H1 (cell line): Measurements from ENCODE around the gene MTFR1L. TPM values are rescaled to one million over a fixed set of nuclear protein-coding genes. Genes with fewer than 3 reads are reported as not detected.

Experiments used
- CTCF ChIA-PET: fragments of 300-600 bp; sonication (Branson Sonifier 250); formaldehyde crosslinking; loops from one replicate; lab custom pipeline; 2021; ENCODE audit not compliant: partially characterized antibody; lab: Charles Lee
- POLR2A ChIA-PET: fragments of 300-600 bp; sonication (Branson Sonifier 250); formaldehyde crosslinking; loops from one replicate; lab custom pipeline; 2021; ENCODE audit warnings: inconsistent platforms; ENCODE audit not compliant: partially characterized antibody; lab: Charles Lee
- DNase-seq, 2 experiments: peaks; one replicate each; pipeline versions ENCODE4 v3.0.0 to v3.0.0-alpha.2; 2010 to 2022; ENCODE audit warnings: low spot score in 2 of 2, low read depth in 1 of 2, mixed read lengths in 1 of 2
- FAIRE-seq: peaks from 2 replicates; lab custom pipeline; 2011; peaks lifted over from hg19 to GRCh38; lab: Jason Lieb, UNC
- H2AFZ ChIP-seq: 2 replicates; pipeline ENCODE4 v1.8.1; 2012; ENCODE audit warnings: low read length, inconsistent platforms
- H2AK5ac ChIP-seq: 2 replicates; pipeline ENCODE4 v1.6.1; 2013; ENCODE audit warnings: low read depth, low read length
- H2BK120ac ChIP-seq: replicated peaks from 2 replicates; pipeline ENCODE3; 2013; ENCODE audit warnings: low read depth, low read length, inconsistent platforms
- H2BK12ac ChIP-seq: 2 replicates; pipeline ENCODE4 v1.6.1; 2013; ENCODE audit warnings: low read depth, low read length
- H2BK15ac ChIP-seq: 2 replicates; pipeline ENCODE4 v1.6.1; 2013; ENCODE audit warnings: low read length
- H2BK20ac ChIP-seq: 2 replicates; pipeline ENCODE4 v1.6.1; 2013; ENCODE audit warnings: low read length
- H2BK5ac ChIP-seq: 2 replicates; pipeline ENCODE4 v1.6.1; 2013; ENCODE audit warnings: low read depth, low read length
- H3K14ac ChIP-seq: 2 replicates; pipeline ENCODE4 v1.6.1; 2013; ENCODE audit warnings: inconsistent platforms; ENCODE audit not compliant: insufficient read length
- H3K18ac ChIP-seq: 2 replicates; pipeline ENCODE4 v1.6.1; 2013; ENCODE audit warnings: low read length; ENCODE audit errors: extremely low read depth
- H3K23ac ChIP-seq: 2 replicates; pipeline ENCODE4 v1.6.1; 2013; ENCODE audit warnings: inconsistent platforms; ENCODE audit not compliant: insufficient read length
- H3K23me2 ChIP-seq: 2 replicates; pipeline ENCODE4 v1.6.1; 2013; ENCODE audit warnings: low read depth, low read length
- H3K27ac ChIP-seq: 2 replicates; pipeline ENCODE4 v1.6.1; 2011; ENCODE audit warnings: low read depth, low read length, inconsistent platforms
- H3K27me3 ChIP-seq, 4 experiments: replicated peaks in 1 of 4; 1 replicate in 1 of 4; 2 replicates in 3 of 4; pipeline versions ENCODE4 v1.6.1 to v1.8.1; 2011 to 2013; ENCODE audit warnings: low read length in 3 of 4, mild to moderate bottlenecking in 3 of 4, inconsistent platforms in 2 of 4, mixed read lengths in 2 of 4, moderate library complexity in 1 of 4; ENCODE audit not compliant: control insufficient read depth in 3 of 4, insufficient read depth in 3 of 4; ENCODE audit errors: extremely low read depth in 1 of 4
- H3K36me3 ChIP-seq, 4 experiments: 2 replicates each; pipeline versions ENCODE4 v1.6.1 to v1.8.1; 2011 to 2013; ENCODE audit warnings: mild to moderate bottlenecking in 4 of 4, low read length in 3 of 4, moderate library complexity in 2 of 4, control low read depth in 1 of 4, inconsistent platforms in 1 of 4; ENCODE audit not compliant: insufficient read depth in 4 of 4, control insufficient read depth in 2 of 4
- H3K4ac ChIP-seq: replicated peaks from 2 replicates; pipeline ENCODE3; 2013; ENCODE audit warnings: low read length, low read depth, mixed read lengths, inconsistent platforms; ENCODE audit not compliant: insufficient read length
- H3K4me1 ChIP-seq, 4 experiments: replicated peaks in 1 of 4; 1 replicate in 1 of 4; 2 replicates in 3 of 4; pipeline versions ENCODE4 v1.6.1 to v1.8.1; 2011 to 2013; ENCODE audit warnings: low read length in 3 of 4, inconsistent platforms in 2 of 4, mixed read lengths in 1 of 4; ENCODE audit not compliant: insufficient read depth in 4 of 4, control insufficient read depth in 3 of 4
- H3K4me2 ChIP-seq, 2 experiments: 2 replicates each; pipeline versions ENCODE4 v1.6.1 to v1.8.1; 2011 to 2013; ENCODE audit warnings: low read depth in 2 of 2, low read length in 2 of 2, control low read depth in 1 of 2, inconsistent platforms in 1 of 2, mild to moderate bottlenecking in 1 of 2; ENCODE audit not compliant: insufficient read depth in 1 of 2
- H3K4me3 ChIP-seq, 4 experiments: fragments of 200-600, 300-600 bp in 1 of 4; sonication (generic), shearing (Covaris generic), sonication (Bioruptor Twin) in 1 of 4; 2 replicates each; pipeline versions ENCODE4 v1.5.1 to v1.8.1; 2011 to 2016; ENCODE audit warnings: low read length in 4 of 4, low read depth in 3 of 4, control low read depth in 2 of 4, inconsistent platforms in 2 of 4, mild to moderate bottlenecking in 2 of 4, mixed read lengths in 1 of 4, moderate library complexity in 1 of 4; ENCODE audit not compliant: insufficient read depth in 2 of 4; ENCODE audit errors: extremely low read depth in 1 of 4
- H3K56ac ChIP-seq: replicated peaks from 2 replicates; pipeline ENCODE3; 2013; ENCODE audit warnings: low read depth, mild to moderate bottlenecking, mixed read lengths, low read length, inconsistent platforms; ENCODE audit not compliant: insufficient read length
- H3K79me1 ChIP-seq: 2 replicates; pipeline ENCODE4 v1.6.1; 2013; ENCODE audit warnings: low read depth, low read length, control low read depth
- H3K79me2 ChIP-seq, 2 experiments: 2 replicates each; pipeline versions ENCODE4 v1.6.1 to v1.8.1; 2012 to 2013; ENCODE audit warnings: low read length in 2 of 2, mild to moderate bottlenecking in 2 of 2, inconsistent platforms in 1 of 2; ENCODE audit not compliant: insufficient read depth in 2 of 2, control insufficient read depth in 1 of 2
- H3K9ac ChIP-seq, 4 experiments: replicated peaks in 1 of 4; 1 replicate in 1 of 4; 2 replicates in 3 of 4; pipeline versions ENCODE4 v1.6.1 to v1.8.1; 2011 to 2013; ENCODE audit warnings: low read depth in 3 of 4, low read length in 3 of 4, control low read depth in 2 of 4, mild to moderate bottlenecking in 2 of 4, moderate library complexity in 2 of 4, inconsistent platforms in 1 of 4; ENCODE audit errors: extremely low read depth in 1 of 4
- H3K9me3 ChIP-seq, 2 experiments: 2 replicates each; pipeline versions ENCODE4 v1.6.1 to v1.8.1; 2012 to 2013; ENCODE audit warnings: mild to moderate bottlenecking in 2 of 2, moderate library complexity in 2 of 2, control low read depth in 1 of 2, inconsistent platforms in 1 of 2, low read depth in 1 of 2, low read length in 1 of 2, mixed read lengths in 1 of 2; ENCODE audit not compliant: insufficient read depth in 2 of 2
- H4K20me1 ChIP-seq, 2 experiments: replicated peaks in 1 of 2; 2 replicates each; pipeline versions ENCODE3 to v1.8.1; 2011 to 2013; ENCODE audit warnings: inconsistent platforms in 2 of 2, low read length in 2 of 2, mild to moderate bottlenecking in 1 of 2; ENCODE audit not compliant: insufficient read depth in 2 of 2, control insufficient read depth in 1 of 2
- H4K5ac ChIP-seq: 2 replicates; pipeline ENCODE4 v1.6.1; 2013; ENCODE audit warnings: low read length, low read depth, mixed read lengths, inconsistent platforms; ENCODE audit not compliant: insufficient read length
- H4K8ac ChIP-seq: 2 replicates; pipeline ENCODE4 v1.8.0; 2013; ENCODE audit warnings: mild to moderate bottlenecking, moderate library complexity, low read length, inconsistent platforms; ENCODE audit not compliant: insufficient read depth; ENCODE audit errors: extremely low read depth
- H4K91ac ChIP-seq: replicated peaks from 2 replicates; pipeline ENCODE3; 2013; ENCODE audit warnings: low read length, mixed read lengths, inconsistent platforms; ENCODE audit not compliant: insufficient read length
- CTBP2 ChIP-seq: IDR thresholded peaks from 2 replicates; pipeline ENCODE4 v1.7.0; 2011; ENCODE audit warnings: borderline replicate concordance, mild to moderate bottlenecking, moderate library complexity, mixed read lengths, low read length; ENCODE audit not compliant: insufficient read depth, insufficient read length
- KDM5A ChIP-seq: fragments of 200-600 bp; IDR thresholded peaks from 2 replicates; pipeline ENCODE4 v1.7.1; 2012; ENCODE audit warnings: mild to moderate bottlenecking, low read length, inconsistent platforms, mixed read lengths
- SIN3A ChIP-seq, 2 experiments: IDR thresholded peaks in 1 of 2; conservative IDR thresholded peaks in 1 of 2; 2 replicates each; pipeline ENCODE4 v1.6.1; 2011 to 2012; ENCODE audit warnings: low read length in 2 of 2, improper control_type of control experiment in 1 of 2, low read depth in 1 of 2, mild to moderate bottlenecking in 1 of 2
- WGBS, 2 experiments: shearing (Covaris generic) in 1 of 2; methylation state at CpG; one replicate each; pipeline versions ENCODE4 v1.1.6 to v1.1.7; 2013 to 2015; ENCODE audit warnings: low lambda C conversion rate in 2 of 2, mixed read lengths in 2 of 2, inconsistent platforms in 1 of 2, low coverage in 1 of 2, missing lambda C conversion rate in 1 of 2; ENCODE audit not compliant: insufficient replicate concordance in 2 of 2, insufficient coverage in 1 of 2, insufficient read length in 1 of 2; ENCODE audit errors: extremely low coverage in 1 of 2, missing lambda C conversion rate in 1 of 2; 5-methylcytosine and 5-hydroxymethylcytosine counted together
- polyA plus RNA-seq, 7 experiments: library from polyadenylated mRNA; depleted of rRNA in 3 of 7; stranded (reverse) in 5 of 7; unstranded in 2 of 7; fragments of >200 nt in 5 of 7; fragments of 200-250 nt in 2 of 7; gene quantifications; 1 replicate in 5 of 7; 2 replicates in 1 of 7; 4 replicates in 1 of 7; pipeline versions ENCODE4 v1.2.1 to v1.2.3, GENCODE V29; 2011 to 2013; ENCODE audit warnings: missing spikeins in 2 of 7, mixed read lengths in 2 of 7
- total RNA-seq: library from RNA; stranded (reverse); fragmentation: NEBNext Ultra II Directional; extraction: Animal tissue kit (Norgen Biotek cat#: 25700); gene quantifications from 2 replicates; pipeline ENCODE4 v1.2.1, GENCODE V29; 2021
- TF ChIP-seq, protein P1 (sequence below): IDR thresholded peaks from 2 replicates; pipeline ENCODE4 v1.6.1; 2012; ENCODE audit warnings: inconsistent platforms

The MTFR1L gene
- total and polyA plus RNA-seq, 2 of the 8 experiments (the other 6 are each of a cell fraction or from before 2014, with no cell fraction given), result 20.8 to 23.1 TPM

DNA sequence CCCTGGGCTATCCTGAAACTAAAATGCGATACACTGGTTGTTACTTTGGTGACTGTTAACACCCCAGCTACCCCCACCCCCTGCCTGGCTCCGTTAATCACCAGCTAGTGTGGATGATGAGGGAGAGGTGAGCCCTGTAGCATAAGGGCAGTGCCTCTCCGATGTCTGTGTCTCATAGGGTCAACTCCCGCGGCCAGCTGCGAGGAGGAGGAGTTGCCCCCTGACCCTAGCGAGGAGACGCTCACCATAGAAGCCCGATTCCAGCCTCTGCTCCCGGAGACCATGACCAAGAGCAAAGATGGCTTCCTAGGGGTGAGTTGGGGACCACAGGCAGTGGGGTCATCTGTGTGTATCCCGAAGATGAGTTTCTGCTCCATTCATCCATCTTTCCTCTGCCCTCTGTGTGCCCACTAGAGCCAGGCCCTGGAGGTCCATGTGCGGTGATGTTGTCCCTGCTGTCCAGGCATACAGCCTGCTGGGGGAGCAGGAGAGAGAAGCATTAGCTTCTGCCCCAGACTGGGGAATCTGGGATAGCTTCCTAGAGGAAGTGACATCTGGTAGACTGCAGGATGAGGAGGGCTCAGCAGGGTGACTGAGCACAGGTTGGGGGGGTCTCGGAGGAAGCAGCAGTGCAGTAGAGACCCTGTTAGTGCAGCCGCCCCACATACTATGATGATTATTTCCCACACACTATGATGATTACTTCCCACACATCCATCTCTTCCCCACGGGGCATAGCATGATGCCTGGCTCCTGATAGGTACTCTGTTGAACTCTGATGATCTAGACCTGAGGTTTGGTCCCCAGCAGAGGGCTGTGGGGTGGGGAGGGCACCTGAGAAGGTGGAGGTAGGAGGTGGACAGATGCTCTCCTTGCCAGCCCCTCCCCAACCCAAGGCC lies 14.5 kb upstream of the MTFR1L start:
- peaks cover 7% of the 10 kb centered on the region; the same call in 1 of the 2 replicates for H3K23me2 ChIP-seq
- DNase-seq (no peak), FAIRE-seq (no peak)
- no peak overlapping the region for H2BK120ac ChIP-seq
- no peak overlapping the region for H3K27ac ChIP-seq
- no peak overlapping the region for H2BK12ac ChIP-seq
- ChIA-PET CTCF (interaction anchor here (0.6 to 8.3 kb wide), 8 partner anchors 5 to 586 kb away, joined by 3 to 83 read pairs (median 4); no protein-coding TSS in a partner anchor), POLR2A (no interaction called here)
- no peak overlapping the region for H3K4ac ChIP-seq
- no peaks in the 10 kb centered on the region; the same call in 1 of the 2 replicates for H3K79me1 ChIP-seq
- H4K91ac ChIP-seq, result no peak overlapping the region
- no peaks in the 10 kb centered on the region; a peak in 1 of 7 replicates for H3K27me3 ChIP-seq
- H4K8ac ChIP-seq, result no peak overlapping the region
- no peak overlapping the region for H2AFZ ChIP-seq
- H3K4me3 ChIP-seq, result no peak overlapping the region
- no peak overlapping the region; a peak in 1 of 4 replicates for H3K4me2 ChIP-seq
- no peak overlapping the region for H3K23ac ChIP-seq
- no peak overlapping the region for H3K18ac ChIP-seq
- H2BK5ac ChIP-seq, result no peak overlapping the region
- H3K9me3 ChIP-seq, result no peaks in the 10 kb centered on the region
- peaks cover 0 to 8% of the 10 kb centered on the region in 2 experiments for H4K20me1 ChIP-seq
- H4K5ac ChIP-seq, result no peak overlapping the region
- no peaks in the 10 kb centered on the region for H3K79me2 ChIP-seq
- 90% methylated on average over 15 of the region's 15 CpGs; no CpG with 5 or more reads in 1 of the 2 experiments for WGBS, 2 experiments
- no peak overlapping the region for H2BK20ac ChIP-seq
- no peak overlapping the region for H3K14ac ChIP-seq
- peaks cover 0 to 13% (median 5%) of the 10 kb centered on the region in 4 experiments; a peak in 4 of 8 replicates for H3K36me3 ChIP-seq
- H2AK5ac ChIP-seq, result no peak overlapping the region
- no peak overlapping the region for H3K9ac ChIP-seq
- peaks cover 2 to 4% (median 3%) of the 10 kb centered on the region in 4 experiments; a peak in 4 of 7 replicates for H3K4me1 ChIP-seq
- no peak overlapping the region for H2BK15ac ChIP-seq
- no peak overlapping the region for H3K56ac ChIP-seq
- no peak for TF ChIP-seq KDM5A
- TF ChIP-seq, protein P1, sequence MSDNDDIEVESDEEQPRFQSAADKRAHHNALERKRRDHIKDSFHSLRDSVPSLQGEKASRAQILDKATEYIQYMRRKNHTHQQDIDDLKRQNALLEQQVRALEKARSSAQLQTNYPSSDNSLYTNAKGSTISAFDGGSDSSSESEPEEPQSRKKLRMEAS, result no peak
- no peak for TF ChIP-seq SIN3A (conservative IDR thresholded peaks at IDR 0.05 in 1 of 2, IDR thresholded peaks at IDR 0.05 in 1 of 2; ENCODE audit: low read depth in 1 of 2, low read length in 2 of 2)
- TF ChIP-seq CTBP2, result no peak
